ENCODE results near the gene CEP41. TPM values are rescaled to one million over a fixed set of nuclear protein-coding genes. Genes with fewer than 3 reads are reported as not detected.

CEP41 gene
- total RNA-seq, 4 donors from 2014 or later: 1.5 to 22.3 (median 8.3) TPM

Small RNA genes lying within 50 kb of the gene (small RNA-seq; reads per million reads assigned to genes)
- gene RF02148 (not detected), gene RF02149 (not detected), gene RF02150 (not detected)

Other genes with a start within 250 kb of the CEP41 start
- 10 to 100 TPM in 3 of 4 donors, 1 to 10 TPM in 1; 7.4 to 22.6 (median 19.4) TPM for gene TMEM209, start 235.6 kb downstream of the CEP41 start, total RNA-seq
- gene SSMEM1, start 233.2 kb downstream of the CEP41 start, total RNA-seq: not detected
- gene CPA2, start 174.2 kb downstream of the CEP41 start, total RNA-seq: 1 to 10 TPM in 1 of 4 donors, not detected in 3; 1.2 TPM
- 1 to 10 TPM in 1 of 4 donors, not detected in 3; 1.3 TPM for gene CPA4, start 147.9 kb downstream of the CEP41 start, total RNA-seq
- not detected for gene CPA5, start 96.2 kb downstream of the CEP41 start, total RNA-seq
- 1 to 10 TPM in 1 of 4 donors, under 1 TPM in 1, not detected in 2; 0.46 to 3.8 TPM for gene CPA1, start 60.5 kb downstream of the CEP41 start, total RNA-seq
- gene MEST, start 51.1 kb upstream of the CEP41 start, total RNA-seq: 100 to 1,000 TPM in 1 of 4 donors, 10 to 100 TPM in 2, 1 to 10 TPM in 1; 7.7 to 462 (median 23.7) TPM
- 10 to 100 TPM in 3 of 4 donors, 1 to 10 TPM in 1; 9.5 to 47.5 (median 20.2) TPM for gene COPG2, start 227.7 kb upstream of the CEP41 start, total RNA-seq
- gene TSGA13, start 245.5 kb upstream of the CEP41 start, total RNA-seq: 1 to 10 TPM in 1 of 4 donors, not detected in 3; 1.1 TPM

All from uterus (tissue), 4 donors.